NCI-H2107 treated with DMSO at 0.1 percent for 48 hours (cell line): ENCODE measurements around the gene LILRA5.
"Not testable (repeated sequence)": the region's sequence is repeated elsewhere in the genome, so short reads cannot be mapped to it uniquely, and the experiment has no call there.

Experiments used
- DNase-seq: peaks from one replicate; lab custom pipeline; 2025; ENCODE audit not compliant: unreplicated experiment; lab: John Stamatoyannopoulos, UW

The LILRA5 gene

DNA sequence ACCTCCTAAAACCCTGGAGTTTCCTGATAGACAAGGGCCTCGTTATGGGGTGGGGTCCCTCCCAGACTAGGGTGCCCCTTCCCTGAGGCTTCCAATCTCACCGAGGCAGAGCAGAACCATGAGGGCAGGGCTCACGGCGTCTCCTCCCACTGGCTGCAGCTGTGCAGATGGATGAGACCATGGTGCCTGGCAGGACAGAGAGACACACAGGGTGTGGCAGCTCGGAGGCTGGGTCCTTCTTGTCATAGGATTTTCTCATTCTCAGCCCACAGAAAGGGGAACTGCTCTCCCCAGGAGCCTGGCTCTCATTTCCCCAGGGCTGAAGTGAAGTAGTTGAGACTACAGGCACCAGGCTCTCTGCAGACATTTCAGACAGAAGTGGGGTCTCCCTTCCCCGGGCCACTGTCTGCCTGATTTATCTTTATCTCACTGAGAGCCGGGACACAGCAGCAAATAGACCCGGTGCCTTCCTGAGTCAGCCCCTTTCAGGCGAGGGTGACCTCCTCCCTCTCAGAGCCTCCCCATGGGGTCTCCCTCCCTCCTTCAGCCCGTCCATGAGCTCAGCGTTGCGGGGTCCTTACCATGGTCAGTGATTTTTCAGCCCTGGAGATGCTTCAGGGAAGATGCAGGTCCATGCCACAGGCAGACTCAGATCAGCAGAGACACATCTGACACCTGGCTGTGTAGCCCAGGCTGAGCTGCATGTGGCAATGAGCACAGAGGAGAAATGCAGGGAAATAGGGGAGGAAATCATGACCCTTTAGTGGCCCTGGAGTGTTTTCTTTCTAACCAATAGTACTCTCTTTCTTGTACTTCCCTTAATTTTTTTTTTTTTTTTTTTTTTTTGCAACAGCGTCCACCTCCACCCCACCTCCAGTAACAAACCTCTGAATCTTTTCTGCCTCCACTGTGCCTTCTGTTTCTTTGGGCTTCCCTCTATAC lies at the start of gene LILRA5:
Gene LILRA5 (minus strand): TSS at position 731 of the 942 bp plus-strand sequence. CDS start 147 bp downstream, at position 584.
- no peak for DNase-seq

DNA sequence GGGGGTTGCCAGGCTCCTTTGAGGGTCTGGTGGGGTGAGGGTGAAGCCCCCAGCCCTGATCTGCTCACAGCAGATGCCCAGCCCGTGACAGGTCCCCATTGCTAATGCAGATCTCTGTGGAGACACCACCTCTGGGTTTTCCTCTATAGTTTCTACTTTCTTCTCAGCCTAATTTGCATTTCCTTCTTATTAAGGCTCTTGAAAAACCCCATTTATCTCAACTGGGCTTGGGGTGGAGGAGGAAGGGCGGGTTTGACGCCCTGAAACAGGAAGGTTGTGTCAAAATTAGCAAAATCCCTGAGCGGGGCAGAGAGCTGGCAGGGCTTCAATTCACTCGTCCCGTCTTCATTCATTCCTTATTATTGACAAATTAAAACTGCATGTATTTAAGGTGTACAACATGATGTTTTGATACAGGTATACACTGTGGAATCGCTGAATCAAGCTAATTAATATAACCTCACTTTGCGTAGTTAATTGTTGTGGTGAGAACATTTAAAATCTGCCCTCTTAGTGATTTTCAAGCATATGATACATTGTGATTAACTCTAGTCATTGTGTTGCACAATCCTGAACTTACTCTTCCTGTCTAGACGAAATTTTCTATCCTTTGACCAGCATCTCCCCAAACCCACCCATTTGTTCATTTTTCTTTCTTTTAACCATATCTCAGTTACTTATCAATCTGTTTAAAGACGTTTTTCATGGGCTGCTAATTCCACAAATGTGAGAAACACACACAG lies 48.9 kb upstream of the LILRA5 start:
- not testable (repeated sequence) for DNase-seq

DNA sequence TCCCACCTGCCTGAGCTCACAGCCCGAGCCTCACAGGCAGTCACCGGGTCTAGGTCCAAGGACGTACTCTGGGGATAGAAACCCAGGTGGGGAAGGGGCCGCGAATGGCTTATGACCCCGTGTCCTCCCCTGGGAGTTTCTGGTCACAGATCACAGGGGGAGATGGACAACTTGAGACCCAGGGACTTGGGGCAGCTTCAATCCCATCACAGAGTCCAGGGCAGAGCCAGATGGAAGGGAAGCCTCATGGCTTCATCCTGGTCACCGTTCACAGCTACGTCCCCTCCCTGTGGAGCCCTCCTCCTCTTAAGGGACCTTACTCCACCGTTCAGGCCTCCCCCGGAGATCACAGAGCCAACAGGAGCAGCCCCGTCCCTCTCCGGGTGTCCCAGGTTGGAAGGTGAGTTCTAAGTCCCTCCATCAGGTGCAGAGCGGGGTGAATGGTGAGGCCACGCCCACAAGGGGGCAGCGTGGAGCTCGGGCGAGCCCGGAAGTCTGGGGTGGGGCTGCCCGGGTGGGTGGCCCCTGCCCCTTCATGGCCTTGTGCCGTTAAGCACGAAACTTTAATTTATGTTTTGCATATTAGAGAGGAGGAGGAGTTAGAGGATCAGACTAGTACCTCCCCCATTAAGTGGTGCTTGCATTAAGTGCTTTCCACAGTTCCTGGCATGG lies 46.3 kb upstream of the LILRA5 start:
- DNase-seq, result not testable (repeated sequence)

DNA sequence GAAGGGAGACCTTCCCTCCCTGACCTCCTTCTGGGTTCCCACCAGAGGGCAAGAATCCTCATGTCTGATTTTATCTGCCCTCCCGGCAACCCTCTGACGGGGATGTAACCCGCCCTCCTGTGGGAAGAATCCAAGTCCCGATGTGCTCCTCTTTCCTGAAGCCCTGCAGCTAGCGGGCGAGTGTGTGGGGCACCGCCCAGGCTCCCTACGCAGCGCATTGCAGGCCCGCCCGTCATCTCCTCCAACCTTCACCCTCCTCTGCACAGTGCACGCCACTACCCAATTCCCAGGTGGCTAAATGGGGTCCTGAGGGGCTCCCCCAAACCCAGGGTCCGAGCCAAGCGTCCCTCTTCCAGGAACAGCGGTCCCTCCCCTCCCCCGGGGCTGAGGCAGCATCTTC lies 44.4 kb upstream of the LILRA5 start:
- DNase-seq, result no peak

DNA sequence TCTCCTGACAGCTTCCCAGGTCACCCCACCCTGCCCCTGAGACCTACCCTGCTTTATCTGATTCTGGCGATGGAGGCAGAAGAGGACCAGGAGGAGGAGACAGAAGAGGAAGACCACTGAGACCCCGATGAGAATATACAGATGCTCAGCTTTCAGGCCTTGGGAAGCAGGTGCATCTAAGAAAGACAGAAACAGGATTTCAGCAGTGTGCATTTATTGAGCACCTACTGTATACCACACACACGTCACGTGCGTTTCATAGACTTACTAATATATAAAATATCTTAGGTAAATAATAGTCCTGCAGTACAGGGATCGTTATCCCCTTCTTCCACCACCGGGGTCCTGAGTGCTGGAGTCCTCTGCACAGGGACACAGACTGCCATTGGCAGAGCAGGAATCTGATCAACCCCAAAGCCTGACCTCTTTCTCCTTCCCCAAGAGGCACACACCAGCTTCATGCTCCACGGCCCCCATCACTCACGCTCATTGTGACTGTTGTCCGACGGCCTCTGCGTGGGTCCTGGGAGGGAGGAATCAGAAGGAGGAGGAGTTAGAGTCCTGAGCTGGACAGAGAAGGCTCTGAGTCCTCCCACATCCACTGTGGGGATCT lies 43.6 kb upstream of the LILRA5 start:
- no peak for DNase-seq

DNA sequence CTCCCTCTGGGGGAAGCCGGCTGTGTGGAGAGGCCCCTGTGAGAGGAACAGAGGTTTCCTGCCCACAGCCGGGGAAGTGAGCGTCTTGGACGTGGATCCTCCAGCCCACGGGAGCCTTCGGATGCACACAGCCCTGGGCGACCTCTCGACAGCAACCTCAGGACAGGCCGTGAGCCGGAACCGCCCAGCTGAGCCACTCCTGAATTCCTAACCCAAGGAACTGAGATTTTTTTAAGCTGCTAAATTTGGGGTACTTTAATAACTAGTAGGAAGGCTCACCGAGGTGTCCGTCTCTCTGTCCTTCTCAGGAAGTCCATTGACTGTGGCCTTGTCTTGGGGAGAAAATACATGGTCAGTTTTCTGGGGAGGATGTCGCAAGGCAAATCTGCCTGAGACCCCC lies 42.7 kb upstream of the LILRA5 start:
- DNase-seq, result no peak

DNA sequence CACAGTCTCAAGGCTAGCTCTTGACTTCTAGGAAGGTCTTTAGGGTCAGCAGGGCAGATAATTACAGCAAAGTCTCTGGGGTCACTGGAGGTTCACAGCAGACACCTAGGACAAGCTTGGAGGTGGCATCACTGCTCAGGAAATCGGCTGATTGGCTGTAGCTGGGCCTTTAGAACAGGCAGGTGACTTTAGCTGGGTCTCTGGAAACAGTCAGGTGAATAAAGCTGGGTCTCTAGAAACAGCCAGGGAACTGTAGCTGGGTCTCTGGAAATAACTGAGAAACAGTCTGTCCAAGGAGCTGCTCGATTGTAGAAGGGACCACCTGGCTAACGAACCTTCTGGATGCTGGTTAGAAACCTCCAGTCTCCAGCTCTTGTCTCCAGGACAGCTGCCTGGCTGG lies 41.8 kb upstream of the LILRA5 start:
- DNase-seq, result no peak

DNA sequence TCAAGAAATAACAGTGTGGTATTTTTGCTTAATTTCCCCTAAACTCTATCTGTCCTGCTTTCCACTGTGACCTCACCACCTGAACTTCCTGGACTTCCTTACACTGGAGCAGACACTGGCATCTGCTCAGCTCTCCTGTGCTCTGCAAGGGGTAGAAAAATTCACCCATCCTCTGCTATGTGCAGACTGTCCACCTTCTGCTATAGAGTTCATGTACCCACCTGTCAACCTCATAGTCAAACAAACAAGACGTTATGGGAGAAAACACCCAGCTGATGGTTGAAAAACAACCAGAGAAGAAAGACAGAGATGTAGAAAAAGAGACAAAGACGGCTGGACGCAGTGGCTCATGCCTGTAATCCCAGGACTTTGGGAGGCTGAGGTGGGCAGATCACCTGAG lies 39.6 kb upstream of the LILRA5 start:
- DNase-seq, result no peak

DNA sequence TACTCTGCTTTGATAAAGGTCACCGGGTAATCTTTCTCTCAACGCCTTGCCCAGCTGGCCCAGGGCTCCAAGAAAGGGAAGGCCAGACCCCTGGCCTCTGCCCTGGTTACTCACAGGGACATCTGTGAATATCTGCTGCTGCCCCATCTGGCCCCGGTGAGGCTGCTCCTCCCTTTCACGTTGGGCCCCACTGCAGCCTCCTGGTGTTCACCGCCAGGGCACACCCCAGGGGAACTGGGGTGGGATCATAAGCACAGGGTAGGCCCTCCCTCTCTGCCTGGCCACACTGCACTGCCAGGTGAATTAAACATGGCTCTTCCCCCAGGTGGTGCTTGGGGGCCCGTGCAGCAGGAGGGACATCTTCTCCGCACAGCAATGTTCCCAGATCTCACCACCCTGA lies 39.1 kb upstream of the LILRA5 start:
- DNase-seq, result no peak

DNA sequence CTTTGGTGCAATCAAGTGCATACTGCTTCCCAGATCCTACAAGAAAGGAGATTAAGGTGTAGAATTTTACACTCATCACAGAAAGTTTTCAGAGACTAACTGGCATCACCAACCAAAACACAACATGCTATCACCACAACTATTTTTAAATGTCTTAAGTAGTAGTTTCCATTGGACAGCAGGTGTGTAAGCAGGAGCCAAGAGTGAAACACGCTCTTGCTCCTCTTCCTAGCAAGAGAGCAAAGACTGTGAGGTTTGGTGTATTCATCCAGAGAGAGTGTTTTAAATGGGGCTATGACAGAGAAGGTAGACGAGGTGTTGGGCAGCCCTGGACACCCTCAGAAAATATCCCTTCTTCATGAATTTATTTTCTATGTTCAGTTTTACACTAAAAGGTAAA lies 38.5 kb upstream of the LILRA5 start:
- DNase-seq, result no peak

DNA sequence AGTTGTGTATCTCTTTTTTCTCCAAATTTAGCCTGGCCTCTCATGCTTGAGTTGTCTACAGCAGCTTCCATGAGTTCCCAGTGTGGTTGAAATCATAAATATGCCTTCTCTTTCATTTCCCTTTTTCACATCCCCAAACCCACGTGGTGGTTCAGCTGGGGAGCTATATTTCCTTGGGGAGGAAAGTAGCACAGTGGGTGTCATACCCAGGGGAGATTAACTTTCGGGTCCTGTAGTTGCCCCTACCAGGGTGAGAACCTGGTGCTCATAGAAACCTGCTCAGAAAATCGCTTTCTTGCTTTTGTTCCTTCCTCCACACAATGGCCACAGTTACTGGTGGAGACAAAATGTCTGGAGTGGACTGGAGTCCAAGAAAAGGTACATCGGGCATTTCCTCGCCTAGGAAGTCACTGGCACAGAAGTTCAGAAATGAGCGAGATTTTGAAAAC lies 33.0 kb upstream of the LILRA5 start:
- no peak for DNase-seq

DNA sequence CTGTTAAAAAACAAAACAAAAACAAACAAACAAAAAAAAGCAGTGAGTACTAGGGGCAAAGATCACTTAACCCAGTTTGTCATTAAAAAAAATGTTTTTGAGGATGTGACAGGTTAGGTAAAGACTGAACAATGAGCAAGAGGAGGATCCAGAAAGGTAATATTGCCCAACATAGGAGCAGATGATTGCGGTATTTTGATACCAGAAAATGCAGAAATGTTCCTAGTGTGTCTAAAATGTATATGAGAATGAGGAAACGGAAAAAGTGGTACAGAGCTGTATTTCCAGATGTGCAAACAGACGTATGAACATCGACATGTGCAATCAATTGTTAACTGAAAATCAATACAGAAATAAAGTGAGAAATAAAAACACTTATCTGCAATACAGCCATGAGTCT lies 30.9 kb upstream of the LILRA5 start:
- no peak for DNase-seq

DNA sequence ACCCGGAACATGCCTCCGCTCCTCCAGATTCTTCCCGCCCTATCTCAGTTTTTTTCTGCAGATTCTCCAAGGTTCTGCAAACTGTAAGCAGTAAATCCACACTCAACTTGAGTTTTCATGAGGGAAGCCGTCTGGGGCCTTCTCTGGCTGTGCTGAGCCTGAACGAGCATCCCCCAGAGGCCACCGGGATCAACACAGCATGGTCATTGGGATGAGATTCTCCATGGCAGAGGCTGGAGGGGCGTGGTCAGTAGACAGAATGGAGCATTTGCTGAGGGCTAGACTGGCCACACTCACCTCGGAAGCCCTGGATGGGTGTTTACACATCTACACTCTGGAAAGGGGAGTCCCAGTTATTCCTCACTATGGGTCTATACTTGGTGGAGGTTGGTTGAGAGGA lies 28.3 kb upstream of the LILRA5 start:
- no peak for DNase-seq

DNA sequence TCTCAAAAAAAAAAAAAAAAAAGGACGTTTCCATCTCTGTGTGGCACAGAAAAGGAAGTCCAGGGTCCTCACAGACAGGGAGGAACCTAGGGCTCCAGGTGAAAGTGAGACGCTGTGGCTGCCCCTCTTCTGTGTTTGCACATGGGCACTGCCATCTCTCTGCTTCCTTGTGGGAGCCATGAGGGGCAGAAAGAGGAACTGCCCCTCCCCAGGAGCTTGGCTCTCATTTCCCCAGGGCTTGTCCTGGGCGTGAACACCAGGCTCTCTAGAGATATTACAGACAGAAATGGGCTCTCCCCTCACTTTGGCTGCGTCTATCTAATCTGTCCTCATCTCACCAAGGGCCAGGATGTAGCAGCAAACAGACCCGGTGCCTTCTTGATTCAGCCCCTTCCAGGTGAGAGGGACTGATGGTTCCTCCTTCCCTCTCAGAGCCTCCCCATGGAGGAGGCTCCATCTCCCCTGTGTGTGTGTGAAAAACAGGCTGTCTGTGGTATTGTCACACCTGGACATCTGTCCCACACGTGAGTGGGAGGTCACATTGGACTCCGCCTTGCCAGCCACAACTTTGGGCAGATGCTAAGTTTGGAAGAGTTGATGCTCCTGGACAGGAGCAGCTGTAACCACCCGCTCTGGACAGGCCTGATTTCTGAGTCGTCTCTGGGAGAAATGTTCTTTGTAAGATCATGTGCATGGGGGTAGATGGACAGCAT lies 26.8 kb upstream of the LILRA5 start:
- no peak for DNase-seq

DNA sequence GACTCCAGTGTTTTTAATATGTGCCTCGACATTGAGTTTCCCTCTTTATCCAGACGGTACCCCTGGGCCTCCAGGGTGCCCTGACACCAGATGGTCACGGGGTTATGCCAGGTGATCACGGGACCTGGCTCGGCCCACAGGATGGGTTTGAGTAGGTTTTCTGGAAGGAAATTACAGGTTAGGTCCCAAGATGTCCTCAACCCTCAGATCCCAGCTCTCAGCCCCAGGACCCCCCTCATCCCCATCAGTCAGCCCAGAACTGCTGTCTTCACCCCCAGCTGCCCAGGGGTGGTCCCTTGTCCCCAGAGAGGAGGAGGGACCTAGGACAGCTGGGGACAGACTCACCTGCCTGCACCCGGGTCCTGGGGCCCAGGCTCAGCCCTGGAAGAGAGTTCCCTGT lies 25.6 kb upstream of the LILRA5 start:
- DNase-seq, result no peak

DNA sequence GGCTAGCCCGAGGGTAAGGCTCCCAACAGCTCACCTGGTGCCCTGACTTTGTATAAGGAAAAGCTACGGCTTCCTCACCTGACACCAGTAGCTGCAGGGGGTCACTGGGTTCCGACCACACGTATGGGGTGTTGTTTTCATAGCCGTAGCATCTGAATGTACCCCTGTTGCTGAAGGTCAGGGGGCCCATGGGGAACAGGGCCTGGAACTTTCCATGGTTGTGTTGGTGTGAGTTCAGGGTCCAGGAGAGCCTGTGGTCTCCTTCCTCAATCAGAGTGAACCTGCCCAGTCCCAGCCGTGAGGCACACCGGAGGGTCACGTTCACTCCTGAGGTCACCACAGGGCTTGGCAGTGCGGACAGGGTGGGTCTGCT lies 24.9 kb upstream of the LILRA5 start:
- DNase-seq, result no peak

DNA sequence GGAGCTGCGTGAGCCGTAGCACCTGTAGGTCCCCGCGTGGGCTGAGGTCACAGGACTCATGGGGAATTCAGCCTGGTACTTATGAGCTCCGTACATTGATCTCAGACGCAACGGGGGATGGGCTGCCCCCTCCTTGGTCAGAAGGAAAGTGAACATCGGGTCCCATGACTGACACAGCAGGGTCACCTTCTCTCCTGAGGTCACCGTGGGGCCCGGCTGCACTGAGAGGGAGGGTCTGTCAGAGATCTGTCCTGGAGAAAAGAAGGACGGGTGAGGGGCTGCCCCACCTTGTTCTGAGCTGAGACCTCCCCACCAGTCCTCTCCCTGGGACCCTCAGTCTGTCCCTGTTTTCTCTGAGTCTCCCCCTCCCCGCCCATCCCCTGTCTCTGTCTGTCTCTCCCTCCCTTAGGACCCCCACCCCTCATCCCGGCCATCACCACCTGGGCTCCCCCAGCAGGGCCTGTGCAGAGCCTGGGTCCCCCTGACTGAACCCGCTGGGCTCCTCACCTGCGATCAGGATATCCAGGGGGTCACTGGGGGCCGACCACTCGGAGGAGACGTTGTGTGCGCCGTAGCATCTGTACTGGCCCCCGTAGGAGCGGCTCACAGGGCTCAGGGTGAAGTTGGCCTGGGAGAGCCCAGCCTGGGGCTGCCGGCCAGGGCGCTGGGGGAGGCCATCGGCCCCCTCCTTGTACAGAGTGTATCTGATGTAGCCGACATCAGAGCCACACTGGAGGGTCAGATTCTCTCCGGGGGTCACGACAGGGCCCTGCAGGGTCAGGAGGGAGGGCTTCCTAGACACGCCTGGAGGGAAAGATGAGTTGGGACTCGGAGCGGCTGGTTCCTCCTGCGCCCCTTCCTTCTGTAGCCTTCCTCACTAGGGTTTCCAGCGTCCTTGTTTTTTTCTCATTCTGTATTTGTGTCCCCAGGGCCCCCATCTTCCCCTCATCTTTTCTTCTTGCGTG lies 24.2 kb upstream of the LILRA5 start:
- DNase-seq, result no peak

DNA sequence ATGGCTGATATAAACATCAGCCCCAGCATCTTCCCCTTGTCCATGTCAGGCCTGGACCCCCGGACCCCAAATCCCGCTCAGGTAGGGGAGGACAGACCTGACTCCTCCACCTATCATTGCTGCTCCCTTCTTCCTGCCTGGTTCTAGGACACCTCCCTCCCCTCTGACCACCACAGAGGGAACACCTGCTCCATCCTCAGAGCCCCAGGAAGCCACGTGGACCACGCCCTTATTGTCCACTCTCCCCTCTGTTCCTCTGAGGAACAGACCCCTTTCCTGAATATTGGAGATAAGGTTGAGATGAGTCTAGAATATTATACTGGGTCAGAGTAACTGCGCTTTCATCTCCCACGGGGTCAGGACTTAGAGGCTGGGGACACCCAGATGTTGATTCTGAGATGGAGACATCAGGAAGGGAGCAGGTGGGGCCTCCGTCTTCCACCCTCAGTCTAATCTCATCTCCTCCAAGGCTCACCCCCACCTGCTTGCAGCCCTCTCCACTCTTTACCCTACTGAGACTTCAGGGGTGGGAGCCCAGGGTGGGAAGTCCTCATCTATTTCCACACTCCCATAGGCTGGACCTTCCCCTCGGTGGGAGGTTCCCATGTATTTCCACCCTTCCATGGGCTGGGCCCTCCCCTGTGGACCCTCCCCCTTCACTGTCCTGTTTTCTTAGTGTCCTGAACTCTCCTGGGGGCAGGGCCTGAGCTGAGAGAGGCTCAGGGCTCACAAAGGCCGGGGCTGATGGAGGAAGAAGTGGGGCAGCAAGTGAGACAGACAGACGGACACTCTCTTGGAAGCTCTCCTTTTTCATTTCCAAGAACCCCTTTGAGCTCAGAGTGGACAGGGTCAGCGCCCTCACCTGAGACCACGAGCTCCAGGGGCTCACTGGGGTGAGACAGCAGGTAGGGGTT lies 23.3 kb upstream of the LILRA5 start:
- DNase-seq, result no peak
